WI38 (cell line): Measurements from ENCODE around the gene DUSP10.

ENCODE experiments used
- H3K4me3 ChIP-seq: 2 replicates; pipeline ENCODE4 v1.5.1; 2011; ENCODE audit warnings: low read depth, mild to moderate bottlenecking, control low read depth, low read length
- TF ChIP-seq, protein P1 (sequence below): IDR thresholded peaks from 2 replicates; pipeline ENCODE4 v1.5.1; 2012; ENCODE audit warnings: low read depth, mild to moderate bottlenecking, control low read depth, low read length

Gene DUSP10

DNA sequence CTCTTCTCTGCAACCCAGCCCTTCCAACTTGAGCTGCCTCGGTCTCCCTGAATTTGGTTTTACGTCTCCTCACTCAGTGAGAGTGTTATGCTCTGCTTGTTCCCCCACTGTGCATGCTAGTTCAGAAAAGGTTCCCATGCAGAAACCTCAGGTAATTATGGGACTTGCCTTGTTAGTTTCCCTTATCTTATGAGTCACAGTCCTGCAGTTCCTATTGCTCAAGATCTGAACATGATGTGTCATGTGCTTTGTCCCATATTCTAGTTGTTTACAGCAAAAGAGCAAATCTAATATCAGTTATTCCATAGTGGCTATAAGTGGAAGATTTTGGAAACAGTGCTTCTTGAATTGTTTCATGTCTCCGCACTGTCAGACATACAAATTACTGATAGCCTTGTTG lies 74.4 kb downstream of the DUSP10 start:
- H3K4me3 ChIP-seq = no peak overlapping the region
- TF ChIP-seq, protein P1, sequence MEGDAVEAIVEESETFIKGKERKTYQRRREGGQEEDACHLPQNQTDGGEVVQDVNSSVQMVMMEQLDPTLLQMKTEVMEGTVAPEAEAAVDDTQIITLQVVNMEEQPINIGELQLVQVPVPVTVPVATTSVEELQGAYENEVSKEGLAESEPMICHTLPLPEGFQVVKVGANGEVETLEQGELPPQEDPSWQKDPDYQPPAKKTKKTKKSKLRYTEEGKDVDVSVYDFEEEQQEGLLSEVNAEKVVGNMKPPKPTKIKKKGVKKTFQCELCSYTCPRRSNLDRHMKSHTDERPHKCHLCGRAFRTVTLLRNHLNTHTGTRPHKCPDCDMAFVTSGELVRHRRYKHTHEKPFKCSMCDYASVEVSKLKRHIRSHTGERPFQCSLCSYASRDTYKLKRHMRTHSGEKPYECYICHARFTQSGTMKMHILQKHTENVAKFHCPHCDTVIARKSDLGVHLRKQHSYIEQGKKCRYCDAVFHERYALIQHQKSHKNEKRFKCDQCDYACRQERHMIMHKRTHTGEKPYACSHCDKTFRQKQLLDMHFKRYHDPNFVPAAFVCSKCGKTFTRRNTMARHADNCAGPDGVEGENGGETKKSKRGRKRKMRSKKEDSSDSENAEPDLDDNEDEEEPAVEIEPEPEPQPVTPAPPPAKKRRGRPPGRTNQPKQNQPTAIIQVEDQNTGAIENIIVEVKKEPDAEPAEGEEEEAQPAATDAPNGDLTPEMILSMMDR = no peak

DNA sequence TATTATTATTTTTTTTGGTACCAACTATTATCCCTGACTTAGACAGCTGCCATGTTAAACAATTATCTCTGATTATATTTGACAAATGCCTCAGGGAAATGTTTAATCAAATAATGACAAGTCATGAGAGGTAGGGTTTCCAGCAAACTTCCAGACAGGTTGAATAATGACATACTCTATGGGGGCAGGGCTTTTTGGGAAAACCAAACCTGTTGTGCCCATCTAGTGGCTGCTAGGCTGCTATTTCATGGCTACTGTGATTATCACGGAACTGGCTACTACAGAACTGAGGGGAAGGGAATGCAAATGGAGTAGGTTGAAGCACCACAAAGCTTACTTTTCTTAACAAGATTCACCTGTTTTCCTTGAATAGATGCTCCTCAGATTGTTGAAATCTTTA lies 77.6 kb downstream of the DUSP10 start:
- no peak overlapping the region for H3K4me3 ChIP-seq
- TF ChIP-seq, protein P1 = no peak

GRCh38 chr1:221663321-221663720 lies 78.6 kb downstream of the DUSP10 start:
- TF ChIP-seq, protein P1 = no peak
- no peak overlapping the region for H3K4me3 ChIP-seq

GRCh38 chr1:221655766-221656305 lies 86.1 kb downstream of the DUSP10 start:
- TF ChIP-seq, protein P1 = no peak
- H3K4me3 ChIP-seq = no peak overlapping the region
